Thyroid gland (tissue), 4 donors: ENCODE data around the gene TMEM255B. TPM values are rescaled to one million over a fixed set of nuclear protein-coding genes. Genes with fewer than 3 reads are reported as not detected.

Experiments
- DNase-seq, 2 donors: peaks; one replicate each; pipeline ENCODE4 v3.0.0-alpha.2; 2019
- H3K27ac ChIP-seq, 3 donors: fragments of 200-600 bp; sonication (generic); 1 replicate in 2 of 3; 2 replicates in 1 of 3; pipeline ENCODE4 v1.5.1; 2016 to 2019; ENCODE audit warnings: mild to moderate bottlenecking in 1 of 3, moderate library complexity in 1 of 3
- H3K27me3 ChIP-seq: fragments of 200-600 bp; sonication (generic); one replicate; pipeline ENCODE4 v1.5.1; 2019
- H3K36me3 ChIP-seq, 2 donors: fragments of 200-600 bp; sonication (generic); one replicate each; pipeline ENCODE4 v1.5.1; 2016 to 2019
- H3K4me1 ChIP-seq, 2 donors: fragments of 200-600 bp; sonication (generic); one replicate each; pipeline ENCODE4 v1.5.1; 2017 to 2019
- H3K4me3 ChIP-seq, 3 donors: fragments of 200-600 bp; sonication (generic); replicated peaks in 1 of 3; 1 replicate in 2 of 3; 2 replicates in 1 of 3; pipeline ENCODE4 v1.5.1; 2016; ENCODE audit warnings: mild to moderate bottlenecking in 1 of 3
- H3K9me3 ChIP-seq: fragments of 200-600 bp; sonication (generic); one replicate; pipeline ENCODE4 v1.5.1; 2017
- CTCF ChIP-seq, 6 experiments: fragments of 200-600 bp in 3 of 6; fragments of 450-650 bp in 3 of 6; sonication (generic) in 3 of 6; IDR thresholded peaks; one replicate each; pipeline ENCODE4 v1.5.1; 2016 to 2019; ENCODE audit warnings: antibody characterized with exemption in 6 of 6, mild to moderate bottlenecking in 2 of 6, inconsistent platforms in 1 of 6, moderate library complexity in 1 of 6
- POLR2A ChIP-seq, 2 donors: fragments of 450-650 bp; IDR thresholded peaks; one replicate each; pipeline ENCODE4 v1.6.1; 2017; ENCODE audit warnings: antibody characterized with exemption in 2 of 2, mild to moderate bottlenecking in 2 of 2, moderate library complexity in 1 of 2
- WGBS, 2 donors: methylation state at CpG; one replicate each; pipeline ENCODE4 v1.1.5; 2017; 5-methylcytosine and 5-hydroxymethylcytosine counted together
- intact Hi-C: fragments of 100-400 bp; cut with DNase I; formaldehyde crosslinking; loops from one replicate; pipeline ENCODE4 v1.15.1; 2023
- total RNA-seq, 4 donors: library from RNA; depleted of rRNA; stranded (reverse); fragments of >200 nt; gene quantifications; one replicate each; pipeline ENCODE4 v1.2.3, GENCODE V29; 2016

The TMEM255B gene
- total RNA-seq, 4 donors from 2014 or later = 6.1 to 9.2 (median 8.3) TPM

GRCh38 chr13:113771709-113772331 lies 12.8 kb downstream of the TMEM255B start:
- WGBS, 2 donors = 67 to 73% methylated on average over 4 of the region's 4 CpGs

GRCh38 chr13:113774177-113775107 lies 15.4 kb downstream of the TMEM255B start:
- no peaks in the 10 kb centered on the region for H3K4me1 ChIP-seq
- no peaks in the 10 kb centered on the region for H3K9me3 ChIP-seq
- H3K36me3 ChIP-seq = no peaks in the 10 kb centered on the region
- intact Hi-C loops = no loop called here
- 79% methylated on average over 9 of the region's 9 CpGs for WGBS, 2 donors
- TF ChIP-seq POLR2A (IDR thresholded peaks at IDR 0.05) = no peak
- no peak for TF ChIP-seq CTCF (IDR thresholded peaks at IDR 0.05)
- DNase-seq = no peak
- no peak overlapping the region for H3K4me3 ChIP-seq
- no peaks in the 10 kb centered on the region for H3K27me3 ChIP-seq
- H3K27ac ChIP-seq = no peak overlapping the region

More at GRCh38 chr13:113771709-113772331, 12.8 kb downstream of the TMEM255B start:
- no peak overlapping the region for H3K27ac ChIP-seq
- TF ChIP-seq POLR2A (IDR thresholded peaks at IDR 0.05) (no peak), CTCF (IDR thresholded peaks at IDR 0.05) (no peak)
- DNase-seq = no peak
- H3K9me3 ChIP-seq = no peaks in the 10 kb centered on the region
- no peaks in the 10 kb centered on the region for H3K36me3 ChIP-seq
- no peak overlapping the region for H3K4me3 ChIP-seq
- intact Hi-C loops = no loop called here
- H3K27me3 ChIP-seq = no peaks in the 10 kb centered on the region
- H3K4me1 ChIP-seq = no peaks in the 10 kb centered on the region

DNA sequence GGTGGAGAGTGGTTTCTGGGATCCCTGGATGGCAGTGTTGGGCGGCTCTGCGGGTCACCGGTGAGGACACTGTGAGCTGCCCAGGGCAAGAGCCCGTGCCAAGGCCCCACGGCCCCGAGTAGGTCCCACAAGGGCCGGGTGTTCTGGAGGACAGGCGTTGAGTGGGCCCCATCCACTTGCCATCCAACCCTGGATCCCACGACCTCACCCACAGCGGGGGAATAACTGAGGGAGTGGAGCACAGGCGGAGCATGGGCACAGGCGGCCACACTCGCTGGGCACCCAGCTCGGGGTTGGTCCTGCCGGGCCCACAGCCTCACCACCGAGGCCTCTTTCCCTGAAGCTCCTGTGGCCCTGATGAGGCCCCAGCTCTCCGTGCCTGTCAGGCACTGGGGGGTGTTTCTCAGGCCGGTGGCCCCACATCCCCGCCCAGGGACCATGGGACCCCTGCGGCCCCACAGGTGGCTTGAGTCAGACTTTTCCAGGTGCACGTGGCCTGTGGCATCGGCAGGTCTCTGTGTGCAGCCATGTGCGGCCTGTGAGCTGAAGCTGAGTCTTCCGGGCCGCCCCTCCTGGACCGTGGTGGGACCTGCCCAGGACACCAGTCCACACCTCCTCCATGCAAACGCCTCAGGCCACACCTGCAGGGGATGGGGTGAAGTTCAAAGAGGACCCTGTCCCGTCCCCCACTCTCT lies 16.6 kb downstream of the TMEM255B start:
- intact Hi-C loops = no loop called here
- no peak overlapping the region for H3K27ac ChIP-seq
- no peaks in the 10 kb centered on the region for H3K27me3 ChIP-seq
- no peak for DNase-seq
- no peaks in the 10 kb centered on the region for H3K4me1 ChIP-seq
- H3K9me3 ChIP-seq = no peaks in the 10 kb centered on the region
- TF ChIP-seq CTCF (IDR thresholded peaks at IDR 0.05) (no peak), POLR2A (IDR thresholded peaks at IDR 0.05) (no peak)
- WGBS, 2 donors = 88 to 93% methylated on average over 17 to 24 of the region's 28 CpGs
- H3K36me3 ChIP-seq = no peaks in the 10 kb centered on the region
- no peak overlapping the region for H3K4me3 ChIP-seq

DNA sequence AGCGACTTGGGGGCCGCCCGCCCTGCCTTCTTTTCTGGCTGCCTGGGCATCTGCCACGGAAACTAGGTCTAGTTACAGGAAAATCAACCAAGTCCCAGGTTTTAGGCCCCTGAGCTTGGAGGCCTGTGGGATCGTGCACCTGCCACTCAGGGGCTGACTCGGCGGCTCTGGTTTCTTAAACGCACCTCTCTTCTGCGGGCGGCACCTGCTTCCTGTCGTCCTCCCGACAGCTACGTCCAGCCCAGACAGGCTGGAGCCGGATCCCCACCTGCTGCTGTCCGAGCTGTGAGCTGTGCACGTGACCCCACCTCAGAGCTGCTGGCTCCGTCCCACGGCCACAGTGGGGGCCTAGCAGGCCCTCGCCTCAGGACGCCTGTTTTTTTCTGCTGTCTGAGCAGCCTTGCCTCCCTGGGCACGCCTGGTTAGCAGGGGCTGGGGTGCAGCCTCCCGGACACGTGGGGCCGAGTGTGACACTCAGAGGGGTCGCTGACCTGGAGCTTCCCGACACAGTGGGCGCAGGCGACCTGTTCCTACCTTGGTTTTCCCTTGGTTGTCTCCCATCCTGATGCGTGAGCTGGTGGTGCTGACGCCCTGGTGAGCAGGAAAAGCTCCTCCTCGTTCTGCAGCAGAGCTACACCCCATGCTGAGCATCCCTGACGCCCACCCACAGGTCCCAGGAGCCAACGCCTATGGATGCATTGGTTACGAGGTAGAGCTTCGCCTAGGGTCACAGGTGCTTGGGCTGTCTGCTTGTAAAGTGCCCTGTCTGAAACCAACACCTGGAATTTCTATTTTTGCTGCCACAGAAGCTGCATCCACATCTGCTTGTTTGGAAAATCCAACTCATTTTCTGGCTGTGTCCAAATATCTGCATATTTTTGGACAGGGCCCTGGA lies 17.5 kb downstream of the TMEM255B start:
- Histone ChIP-seq H3K27me3 (no peaks in the 10 kb centered on the region), H3K4me3 (no peak overlapping the region), H3K27ac (no peak overlapping the region), H3K36me3 (no peaks in the 10 kb centered on the region), H3K9me3 (no peaks in the 10 kb centered on the region), H3K4me1 (no peaks in the 10 kb centered on the region)
- 73 to 75% methylated on average over 16 to 20 of the region's 35 CpGs for WGBS, 2 donors
- TF ChIP-seq CTCF (IDR thresholded peaks at IDR 0.05) (no peak), POLR2A (IDR thresholded peaks at IDR 0.05) (no peak)
- DNase-seq = no peak
- intact Hi-C loops = no loop called here
